Loucy (cell line): Measurements from ENCODE around the gene GPC4.
"Not testable (repeated sequence)": the region's sequence is repeated elsewhere in the genome, so short reads cannot be mapped to it uniquely, and the experiment has no call there.

ENCODE experiments used
- H2AFZ ChIP-seq: fragments of 200-600 bp; sonication (generic); 2 replicates; pipeline ENCODE4 v1.6.0; 2016; ENCODE audit warnings: antibody characterized with exemption, mild to moderate bottlenecking, low read length, moderate library complexity
- H3F3A ChIP-seq: fragments of 200-600 bp; 2 replicates; pipeline ENCODE4 v1.6.0; 2016; ENCODE audit warnings: antibody characterized with exemption, low read depth, mild to moderate bottlenecking
- H3K27me3 ChIP-seq: fragments of 200-600 bp; sonication (generic); 2 replicates; pipeline ENCODE4 v1.6.1; 2014; ENCODE audit warnings: low read length, mild to moderate bottlenecking; ENCODE audit not compliant: insufficient read depth, poor library complexity, severe bottlenecking
- H3K36me3 ChIP-seq: fragments of 200-600 bp; sonication (generic); 2 replicates; pipeline ENCODE4 v1.6.1; 2016; ENCODE audit warnings: low read length; ENCODE audit not compliant: insufficient read depth
- H3K4me1 ChIP-seq: fragments of 200-600 bp; sonication (generic); 2 replicates; pipeline ENCODE4 v1.5.1; 2014; ENCODE audit warnings: low read length, mild to moderate bottlenecking; ENCODE audit not compliant: insufficient read depth, poor library complexity, severe bottlenecking
- H3K4me2 ChIP-seq: fragments of 200-600 bp; sonication (generic); 2 replicates; pipeline ENCODE4 v1.6.0; 2014; ENCODE audit warnings: antibody characterized with exemption, low read length, low read depth, mild to moderate bottlenecking; ENCODE audit not compliant: poor library complexity, severe bottlenecking
- H3K4me3 ChIP-seq: fragments of 200-600 bp; sonication (generic); 2 replicates; pipeline ENCODE4 v1.5.1; 2014; ENCODE audit warnings: low read length, mild to moderate bottlenecking, mixed read lengths; ENCODE audit not compliant: poor library complexity, severe bottlenecking
- H3K79me2 ChIP-seq: fragments of 200-600 bp; sonication (generic); 2 replicates; pipeline ENCODE4 v1.6.1; 2014; ENCODE audit warnings: low read length; ENCODE audit not compliant: insufficient read depth
- H3K9ac ChIP-seq: fragments of 200-600 bp; sonication (generic); 2 replicates; pipeline ENCODE4 v1.6.0; 2014; ENCODE audit warnings: mild to moderate bottlenecking, low read depth, low read length, moderate library complexity; ENCODE audit not compliant: poor library complexity, severe bottlenecking
- H3K9me2 ChIP-seq: fragments of 200-600 bp; sonication (generic); replicated peaks from 2 replicates; pipeline ENCODE4 v1.6.1; 2016; ENCODE audit warnings: low read depth, low read length, mixed read lengths
- H3K9me3 ChIP-seq: fragments of 200-600 bp; sonication (generic); 2 replicates; pipeline ENCODE4 v1.6.1; 2014; ENCODE audit warnings: mild to moderate bottlenecking, antibody characterized with exemption, low read length, low read depth; ENCODE audit not compliant: insufficient read depth
- H4K20me1 ChIP-seq: fragments of 200-600 bp; sonication (generic); 2 replicates; pipeline ENCODE4 v1.6.0; 2014; ENCODE audit warnings: antibody characterized with exemption, low read length, mild to moderate bottlenecking; ENCODE audit not compliant: insufficient read depth, poor library complexity, severe bottlenecking
- EZH2phosphoT487 ChIP-seq: fragments of 200-600 bp; IDR thresholded peaks from 2 replicates; pipeline ENCODE4 v1.6.1; 2018; ENCODE audit warnings: antibody characterized with exemption, mild to moderate bottlenecking, moderate library complexity, borderline replicate concordance
- TF ChIP-seq, protein P1 (sequence below): fragments of 200-600 bp; sonication (generic); conservative IDR thresholded peaks from 2 replicates; pipeline ENCODE4 v1.5.1; 2014; ENCODE audit warnings: mild to moderate bottlenecking, antibody characterized with exemption, low read length

Gene GPC4

DNA sequence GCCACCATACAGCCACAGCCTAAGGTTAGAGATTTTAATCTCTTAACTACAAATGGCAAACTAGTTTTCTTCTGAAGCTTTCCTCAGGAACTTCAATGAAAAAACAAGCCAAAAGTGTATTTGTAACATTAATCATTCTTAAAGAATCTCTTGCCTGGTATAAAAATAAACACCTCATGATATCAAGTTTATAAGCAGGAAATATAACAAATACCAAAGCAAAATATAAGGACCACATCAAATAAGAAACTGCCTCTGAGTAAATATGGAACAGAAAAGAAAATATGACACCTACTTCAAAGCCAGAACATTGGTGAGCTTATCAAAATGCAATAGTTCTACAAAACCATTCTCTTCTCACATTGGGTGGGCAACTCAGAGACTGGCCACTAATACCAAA, 89.9 kb downstream of the GPC4 start:
- Histone ChIP-seq H2AFZ (no peak overlapping the region), H3F3A (no peaks in the 10 kb centered on the region), H3K9ac (no peak overlapping the region), H3K4me2 (no peak overlapping the region), H3K27me3 (no peaks in the 10 kb centered on the region), H3K4me1 (no peaks in the 10 kb centered on the region), H3K79me2 (no peaks in the 10 kb centered on the region), H3K9me3 (no peaks in the 10 kb centered on the region), H3K4me3 (no peak overlapping the region), H4K20me1 (no peaks in the 10 kb centered on the region), H3K36me3 (no peaks in the 10 kb centered on the region), H3K9me2 (no peaks in the 10 kb centered on the region)
- no peak for TF ChIP-seq EZH2phosphoT487
- TF ChIP-seq, protein P1, sequence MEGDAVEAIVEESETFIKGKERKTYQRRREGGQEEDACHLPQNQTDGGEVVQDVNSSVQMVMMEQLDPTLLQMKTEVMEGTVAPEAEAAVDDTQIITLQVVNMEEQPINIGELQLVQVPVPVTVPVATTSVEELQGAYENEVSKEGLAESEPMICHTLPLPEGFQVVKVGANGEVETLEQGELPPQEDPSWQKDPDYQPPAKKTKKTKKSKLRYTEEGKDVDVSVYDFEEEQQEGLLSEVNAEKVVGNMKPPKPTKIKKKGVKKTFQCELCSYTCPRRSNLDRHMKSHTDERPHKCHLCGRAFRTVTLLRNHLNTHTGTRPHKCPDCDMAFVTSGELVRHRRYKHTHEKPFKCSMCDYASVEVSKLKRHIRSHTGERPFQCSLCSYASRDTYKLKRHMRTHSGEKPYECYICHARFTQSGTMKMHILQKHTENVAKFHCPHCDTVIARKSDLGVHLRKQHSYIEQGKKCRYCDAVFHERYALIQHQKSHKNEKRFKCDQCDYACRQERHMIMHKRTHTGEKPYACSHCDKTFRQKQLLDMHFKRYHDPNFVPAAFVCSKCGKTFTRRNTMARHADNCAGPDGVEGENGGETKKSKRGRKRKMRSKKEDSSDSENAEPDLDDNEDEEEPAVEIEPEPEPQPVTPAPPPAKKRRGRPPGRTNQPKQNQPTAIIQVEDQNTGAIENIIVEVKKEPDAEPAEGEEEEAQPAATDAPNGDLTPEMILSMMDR = no peak

DNA sequence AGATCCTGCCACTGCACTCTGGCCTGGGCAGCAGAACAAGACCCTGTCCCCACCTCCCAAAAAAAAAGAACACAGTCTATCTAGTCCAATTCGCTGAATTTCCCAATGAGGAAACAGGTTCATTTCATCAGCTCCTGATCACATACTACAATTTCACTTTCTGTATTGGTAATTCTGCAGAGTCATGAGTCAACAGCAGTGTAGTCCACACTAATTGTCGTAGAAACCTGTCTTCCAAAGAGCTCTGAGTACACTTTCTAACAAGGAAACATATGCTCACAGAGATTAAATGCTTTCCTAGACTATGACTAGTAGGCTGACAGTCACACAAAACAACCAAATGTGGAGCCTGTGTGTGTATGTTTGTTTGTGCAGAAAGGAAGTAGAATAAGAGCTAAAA, 91.9 kb downstream of the GPC4 start:
- H3K4me2 ChIP-seq = no peak overlapping the region
- no peak for TF ChIP-seq EZH2phosphoT487
- TF ChIP-seq, protein P1 = no peak
- H3K9ac ChIP-seq = no peak overlapping the region
- no peaks in the 10 kb centered on the region for H3K27me3 ChIP-seq
- H3K79me2 ChIP-seq = no peaks in the 10 kb centered on the region
- no peaks in the 10 kb centered on the region for H3K36me3 ChIP-seq
- H2AFZ ChIP-seq = no peak overlapping the region
- H4K20me1 ChIP-seq = no peaks in the 10 kb centered on the region
- no peaks in the 10 kb centered on the region for H3F3A ChIP-seq
- no peaks in the 10 kb centered on the region for H3K9me3 ChIP-seq
- H3K4me3 ChIP-seq = no peak overlapping the region
- no peaks in the 10 kb centered on the region for H3K4me1 ChIP-seq
- no peaks in the 10 kb centered on the region for H3K9me2 ChIP-seq

DNA sequence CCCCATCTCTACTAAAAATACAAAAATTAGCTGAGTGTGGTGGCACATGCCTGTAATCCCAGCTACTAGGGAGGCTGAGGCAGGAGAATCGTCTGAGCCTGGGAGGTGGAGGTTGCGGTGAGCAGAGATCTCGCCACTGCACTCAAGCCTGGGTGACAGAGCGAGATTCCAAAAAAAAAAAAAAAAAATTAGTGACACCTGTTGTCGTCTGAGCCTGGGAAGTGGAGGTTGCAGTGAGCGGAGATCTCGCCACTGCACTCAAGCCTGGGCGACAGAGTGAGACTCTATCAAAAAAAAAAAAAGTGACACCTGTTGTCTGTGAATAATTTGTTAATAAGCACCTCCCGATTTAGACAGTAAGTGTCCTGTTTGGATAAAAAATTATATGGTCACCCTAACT, 93.0 kb downstream of the GPC4 start:
- H3K4me2 ChIP-seq, H3K27me3 ChIP-seq, H2AFZ ChIP-seq, H4K20me1 ChIP-seq, H3K4me1 ChIP-seq, H3K79me2 ChIP-seq, H3K9me3 ChIP-seq, H3K4me3 ChIP-seq, H3K9me2 ChIP-seq, H3K36me3 ChIP-seq, H3F3A ChIP-seq, H3K9ac ChIP-seq: not testable (repeated sequence)

DNA sequence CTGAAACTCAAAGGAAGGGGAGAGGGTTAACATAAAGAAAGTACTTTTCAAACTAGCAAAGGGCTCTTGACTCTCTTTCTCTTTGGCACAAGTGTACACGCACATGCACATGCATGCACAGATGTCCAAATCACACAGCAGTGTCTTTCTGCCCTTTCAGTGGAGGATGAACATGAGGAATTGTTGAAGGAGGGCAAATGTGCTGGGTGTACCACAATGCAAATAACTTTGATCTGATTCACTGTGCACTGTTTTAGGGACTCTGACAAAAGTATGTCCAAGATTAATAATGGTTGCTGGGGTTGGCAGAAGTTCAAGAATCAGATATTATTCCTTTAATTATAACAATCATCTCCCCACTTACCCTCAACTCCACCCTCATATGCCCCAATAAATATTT, 93.8 kb downstream of the GPC4 start:
- no peaks in the 10 kb centered on the region for H4K20me1 ChIP-seq
- no peak overlapping the region for H3K9ac ChIP-seq
- H3K4me3 ChIP-seq = no peak overlapping the region
- H3K4me1 ChIP-seq = no peaks in the 10 kb centered on the region
- TF ChIP-seq, protein P1 = no peak
- TF ChIP-seq EZH2phosphoT487 = no peak
- no peaks in the 10 kb centered on the region for H3K9me3 ChIP-seq
- no peak overlapping the region for H3K4me2 ChIP-seq
- H3K9me2 ChIP-seq = no peaks in the 10 kb centered on the region
- H3K79me2 ChIP-seq = no peaks in the 10 kb centered on the region
- H3K27me3 ChIP-seq = no peaks in the 10 kb centered on the region
- no peaks in the 10 kb centered on the region for H3F3A ChIP-seq
- H3K36me3 ChIP-seq = no peaks in the 10 kb centered on the region
- no peak overlapping the region for H2AFZ ChIP-seq
